GF-D8 (cell line): Measurements from ENCODE around the gene CEL.

Experiments
- DNase-seq: peaks from one replicate; lab custom pipeline; 2025; lab: John Stamatoyannopoulos, UW

Gene CEL

DNA sequence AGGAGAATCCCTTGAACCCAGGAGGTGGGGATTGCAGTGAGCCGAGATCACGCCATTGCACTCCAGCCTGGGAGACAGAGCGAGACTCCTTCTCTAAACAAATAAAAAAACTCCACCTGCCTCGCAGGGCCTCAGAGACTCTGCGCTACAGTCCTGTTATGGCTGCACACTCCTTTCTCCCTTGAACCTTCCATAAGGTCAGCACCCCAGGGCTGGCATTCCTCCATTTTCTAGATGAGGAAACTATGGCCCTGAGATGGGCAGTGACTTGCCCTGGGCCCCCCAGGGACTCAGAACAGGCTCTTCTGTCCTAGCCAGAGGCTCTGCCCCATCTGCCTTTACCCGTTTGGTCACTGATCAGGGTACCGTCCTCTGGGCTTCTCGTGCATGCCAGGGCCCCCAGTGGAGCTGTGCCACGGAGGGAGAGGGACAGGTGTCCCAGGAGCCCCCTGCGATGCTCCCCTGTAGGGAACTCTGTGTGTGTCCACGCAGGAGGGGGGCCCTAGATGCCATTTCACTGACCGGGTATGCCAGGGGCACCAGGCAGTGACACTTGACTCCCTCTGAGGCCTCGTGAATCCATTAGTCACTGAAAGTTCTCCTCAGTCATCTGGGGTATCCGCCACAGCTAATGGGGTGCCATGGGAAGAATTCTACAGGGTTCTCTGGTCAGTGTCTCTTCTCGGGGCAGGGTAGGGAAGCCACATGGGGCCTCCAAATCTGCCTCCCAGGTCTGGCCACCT is 43.1 kb downstream of the CEL start:
- DNase-seq, result no peak

DNA sequence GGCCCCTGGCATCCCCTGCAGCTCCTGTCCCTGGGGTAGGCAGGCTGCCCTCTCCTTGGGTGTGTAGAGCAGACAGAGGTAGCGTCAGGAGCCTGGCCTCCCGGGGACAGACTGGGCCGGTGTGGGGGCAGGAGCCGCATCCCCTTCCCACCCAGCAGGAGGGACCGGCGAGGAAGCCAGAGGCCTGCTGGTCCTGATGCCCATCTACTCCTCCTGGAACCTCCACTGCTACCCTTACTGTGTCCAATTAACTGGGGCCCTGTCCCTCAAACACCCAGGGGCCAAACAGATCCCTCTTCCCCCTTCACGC is 43.6 kb downstream of the CEL start:
- DNase-seq, result no peak

DNA sequence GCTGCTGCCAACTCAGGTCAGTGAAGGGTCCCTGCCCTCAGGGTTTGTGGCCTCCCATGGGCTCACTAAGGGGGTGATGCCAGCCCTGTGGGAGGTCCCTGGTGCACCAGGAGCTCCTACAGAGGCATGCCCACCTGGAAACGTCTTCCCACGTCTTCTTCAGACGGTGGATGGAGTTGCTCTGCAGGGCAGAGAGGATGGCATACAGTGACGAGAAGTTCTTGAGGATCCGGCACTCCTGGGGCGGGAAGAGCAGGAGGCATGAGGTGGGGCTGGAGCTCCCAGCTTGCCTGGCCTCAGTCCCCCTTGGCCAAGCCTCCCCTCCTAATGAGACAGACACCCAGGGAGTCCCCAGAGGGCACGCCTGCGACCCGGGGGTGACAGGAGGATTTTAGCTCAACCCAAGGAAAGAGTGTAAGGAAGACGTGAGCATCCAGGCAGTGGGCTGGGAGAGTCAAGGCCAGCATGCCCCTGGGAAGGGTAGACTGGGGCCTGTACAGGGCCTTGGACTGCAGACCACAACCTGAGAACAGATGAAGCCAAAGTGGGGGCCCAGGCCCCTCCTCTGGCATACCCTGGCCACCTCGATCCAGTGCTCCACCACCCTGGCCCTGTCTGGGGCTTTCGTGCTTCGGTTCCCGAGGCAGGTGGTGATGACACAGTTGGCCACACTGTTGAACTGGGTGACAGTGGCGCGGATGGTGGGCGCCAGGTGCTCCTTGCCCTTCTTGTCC is 44.9 kb downstream of the CEL start:
- no peak for DNase-seq

DNA sequence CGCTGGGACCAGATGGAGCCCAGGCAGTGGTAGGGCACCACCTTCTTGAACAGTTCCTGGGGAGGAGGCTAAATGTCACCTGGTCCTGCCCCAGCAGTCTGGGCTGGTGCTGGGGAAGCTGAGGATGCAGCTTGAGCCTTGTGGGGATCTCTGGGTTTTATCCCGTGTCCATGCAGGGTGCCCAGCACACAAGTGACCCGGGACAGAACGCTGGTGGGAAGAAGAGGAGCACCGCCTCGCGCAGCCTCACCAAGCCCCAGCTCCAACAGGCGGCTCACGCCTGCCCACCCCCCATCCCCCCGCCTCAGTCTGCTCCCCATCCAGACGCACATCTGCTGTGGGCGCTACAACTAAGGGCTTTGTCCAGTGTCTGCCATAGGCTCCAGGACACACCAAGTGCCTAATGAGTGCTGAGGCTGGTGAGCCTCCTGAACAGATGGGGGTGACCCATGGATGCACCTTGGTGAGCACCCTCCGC is 45.5 kb downstream of the CEL start:
- no peak for DNase-seq

DNA sequence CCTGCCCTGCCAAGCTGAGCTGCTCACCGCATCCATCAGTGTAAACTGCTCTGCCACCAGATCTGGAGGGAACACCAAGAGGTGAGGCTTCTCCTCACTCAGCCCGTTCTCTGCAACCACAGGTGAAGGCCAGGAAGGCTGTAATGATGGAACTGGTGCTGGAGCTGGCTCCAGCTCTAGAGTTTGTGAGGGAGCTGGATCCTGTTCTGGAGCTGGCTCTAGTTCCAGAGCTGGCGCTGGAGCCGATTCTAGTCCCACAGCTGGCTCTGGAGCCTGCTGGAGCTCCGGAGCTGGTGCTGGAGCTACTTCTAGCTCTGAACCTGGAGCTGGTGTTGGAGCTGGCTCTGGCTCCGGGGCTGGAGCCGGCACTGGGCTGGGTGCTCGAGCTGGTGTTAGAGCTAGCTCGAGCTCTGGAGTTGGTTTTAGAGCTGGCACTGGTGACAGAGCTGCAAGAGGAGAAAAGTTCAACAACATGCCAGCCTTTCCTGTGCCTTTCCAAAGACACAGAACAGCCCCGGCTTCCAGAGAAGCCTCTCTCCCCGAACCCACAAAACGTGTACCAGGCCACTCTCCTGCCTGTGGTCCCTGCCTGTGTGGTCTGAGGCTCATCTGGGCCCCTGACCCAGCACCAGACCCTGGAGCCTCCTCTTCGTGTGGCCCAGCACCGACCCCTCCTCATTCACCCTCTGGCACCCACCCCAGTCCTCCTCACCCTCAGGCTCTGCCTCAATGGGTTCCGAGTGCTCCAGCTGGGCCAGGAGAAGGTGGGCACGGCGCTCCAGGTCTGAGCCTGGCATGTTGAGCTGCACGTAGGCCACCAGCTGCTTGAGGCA is 46.4 kb downstream of the CEL start:
- DNase-seq, result no peak

DNA sequence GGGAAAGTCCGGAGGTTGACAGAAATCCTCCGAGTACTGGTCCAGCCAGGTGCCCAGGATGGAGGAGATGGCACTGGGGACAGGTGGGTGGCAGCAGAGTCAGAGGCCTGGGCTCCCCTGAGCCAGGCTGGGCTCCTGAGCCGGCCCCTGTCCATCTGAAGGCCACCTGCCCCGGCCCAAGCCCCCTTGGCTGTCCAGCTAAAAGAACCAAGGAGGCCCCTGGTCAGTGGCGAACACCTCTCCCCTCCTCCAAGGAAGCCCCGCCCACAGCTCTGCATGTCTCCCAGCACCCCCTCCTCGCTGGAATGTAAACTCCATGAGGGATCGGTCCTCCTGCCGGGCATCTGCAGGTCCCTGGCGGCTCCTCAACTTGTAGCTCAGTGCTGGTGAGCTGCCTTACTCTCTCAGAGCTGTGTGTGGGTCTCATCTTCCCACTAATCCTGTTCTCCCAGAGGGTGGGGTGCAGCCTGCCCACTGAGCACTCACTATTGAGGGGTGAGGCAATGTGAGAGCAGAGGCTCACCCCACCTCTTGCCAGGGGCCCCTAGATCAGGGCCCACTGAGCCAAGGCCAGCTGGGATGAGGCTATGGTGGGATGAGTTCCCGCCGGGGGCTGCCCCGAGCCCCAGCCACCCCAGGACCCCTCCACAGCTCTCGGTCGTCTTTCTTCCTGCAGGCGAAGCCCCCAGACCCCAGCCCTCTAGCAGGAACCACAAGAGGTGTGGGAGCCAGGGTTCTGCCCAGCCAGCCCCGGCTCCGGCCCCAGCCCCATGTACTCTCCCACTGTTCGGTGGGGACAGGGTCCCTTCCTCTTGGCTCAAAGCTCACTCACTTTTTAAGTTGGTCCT is 47.2 kb downstream of the CEL start:
- DNase-seq, result no peak

DNA sequence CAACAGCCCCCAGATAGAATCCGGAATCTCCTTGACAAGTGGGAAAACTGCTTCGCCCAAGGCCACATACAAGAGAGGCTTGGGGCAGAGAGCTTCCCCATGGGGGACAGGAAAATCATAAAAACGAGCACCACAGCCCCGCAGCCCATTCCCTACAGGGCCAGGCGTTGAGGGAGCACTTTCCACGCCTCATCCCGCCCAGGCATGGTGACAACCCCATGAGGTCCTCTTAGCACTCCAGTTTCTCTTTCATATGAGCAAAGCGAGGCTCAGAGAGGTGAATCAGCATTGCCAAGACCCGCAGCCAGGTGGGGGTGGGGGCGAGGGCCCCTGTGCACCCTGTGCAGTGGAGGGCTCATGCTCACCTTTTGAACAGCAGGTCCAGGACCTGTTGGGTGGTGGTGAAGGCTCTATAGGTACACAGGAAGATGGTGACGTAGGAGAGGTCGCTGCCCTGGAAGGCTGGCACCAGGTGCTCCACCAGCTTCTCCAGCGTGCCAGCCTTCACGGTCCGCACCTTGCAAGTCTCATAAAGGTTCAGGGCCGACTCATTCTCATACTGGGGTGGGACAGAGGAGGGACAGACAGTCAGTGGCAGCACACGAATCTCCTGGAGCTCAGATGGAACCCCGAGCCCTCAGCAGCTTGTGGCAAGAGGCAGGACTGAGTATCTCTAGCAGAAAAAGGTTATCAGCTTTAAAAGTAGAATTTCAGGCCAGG is 48.3 kb downstream of the CEL start:
- DNase-seq, result no peak

DNA sequence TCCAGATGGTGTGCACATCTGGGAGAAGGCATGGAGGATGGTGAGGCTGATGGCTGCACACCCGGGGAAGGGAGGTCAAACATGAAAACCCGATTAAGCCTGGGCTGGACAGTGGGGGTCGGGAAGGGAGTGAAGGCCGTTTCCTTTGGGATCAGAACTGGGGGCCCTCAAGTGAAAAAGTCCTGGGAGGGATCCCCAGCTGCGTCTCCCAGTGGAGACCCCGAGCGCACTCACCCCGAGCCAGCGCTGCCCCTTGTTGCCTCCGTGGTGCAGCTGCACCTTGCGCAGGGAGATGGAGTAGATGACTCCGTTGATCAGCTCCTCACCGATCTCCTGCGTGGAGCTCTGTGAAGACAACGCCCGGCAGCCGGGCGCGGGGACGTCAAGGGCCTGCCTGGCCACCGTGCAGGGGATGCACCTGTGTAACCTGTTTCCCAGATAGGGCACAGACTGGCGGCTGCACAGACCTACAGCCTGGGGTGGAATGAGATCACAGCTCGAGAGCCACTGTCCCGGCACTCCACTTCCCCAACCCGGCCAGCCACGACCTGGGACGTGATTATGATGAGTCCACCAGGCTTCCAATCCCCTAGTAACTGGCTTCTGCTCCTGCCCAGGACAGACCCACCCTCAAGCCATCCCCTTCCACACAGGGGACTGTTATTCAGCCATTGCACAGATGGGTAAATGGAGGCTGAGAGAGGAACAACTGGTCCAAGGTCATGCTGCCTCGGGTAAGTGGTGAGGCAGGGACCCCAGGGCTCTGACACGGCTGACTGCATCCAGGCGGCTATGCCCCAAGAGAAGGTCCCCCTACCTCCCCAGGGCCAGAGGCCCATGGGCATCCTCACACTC is 50.3 kb downstream of the CEL start:
- no peak for DNase-seq

DNA sequence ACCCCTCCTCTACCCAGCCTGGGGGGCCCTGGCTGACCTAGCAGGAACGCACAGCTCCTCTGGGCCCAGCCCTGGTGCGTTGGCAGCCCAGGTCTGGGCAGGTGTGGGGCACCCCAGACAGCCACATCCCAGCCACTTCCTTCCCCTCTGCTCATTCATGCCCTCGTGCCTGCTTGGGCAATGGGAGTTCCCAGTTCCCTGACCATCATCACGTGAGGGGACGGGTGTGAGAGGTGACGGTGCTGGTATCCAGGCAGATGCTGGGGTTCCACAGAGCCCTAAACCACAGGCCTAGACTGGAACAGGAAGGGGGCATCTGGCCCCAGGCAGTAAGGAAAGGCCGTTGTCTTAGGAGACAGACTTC is 50.9 kb downstream of the CEL start:
- peak; percentile 96 for DNase-seq

DNA sequence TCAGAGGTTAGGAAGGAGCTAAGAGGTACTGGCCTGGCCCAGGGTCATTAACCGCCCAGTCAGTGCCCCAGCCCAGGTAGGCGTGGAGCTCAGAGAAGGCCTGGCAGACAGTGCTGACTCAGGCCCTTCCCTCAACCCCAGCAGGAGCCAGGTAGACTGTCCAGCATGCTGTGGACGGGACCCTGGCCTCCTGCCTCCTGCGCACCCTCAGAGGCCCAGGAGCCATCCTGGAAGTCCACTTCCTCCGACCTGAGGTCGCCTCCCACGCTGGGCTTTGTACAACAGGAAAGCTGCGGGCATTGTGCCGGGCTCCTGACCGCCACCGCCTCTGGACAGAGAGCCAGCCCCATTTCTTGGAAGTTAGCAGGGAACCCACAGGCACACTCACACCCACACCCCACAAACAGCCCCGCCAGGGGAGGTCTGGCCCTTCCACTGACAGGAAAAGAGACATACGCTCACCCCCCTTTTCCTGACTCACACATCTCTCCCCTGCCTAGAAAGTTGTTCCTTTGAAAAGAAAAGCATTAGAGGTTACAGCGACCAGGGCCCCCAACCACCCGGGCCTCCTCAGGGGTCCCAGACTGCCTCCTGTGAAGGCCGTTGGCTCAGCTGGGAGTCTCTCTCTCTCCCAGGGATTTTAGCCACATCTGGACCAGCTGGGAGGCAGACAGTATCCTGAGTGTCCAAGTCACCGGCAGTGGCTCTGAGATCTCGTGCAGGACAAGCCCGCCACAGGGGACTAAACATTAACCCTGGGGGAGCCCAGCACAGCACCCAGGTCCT is 51.6 kb downstream of the CEL start:
- DNase-seq, result no peak

DNA sequence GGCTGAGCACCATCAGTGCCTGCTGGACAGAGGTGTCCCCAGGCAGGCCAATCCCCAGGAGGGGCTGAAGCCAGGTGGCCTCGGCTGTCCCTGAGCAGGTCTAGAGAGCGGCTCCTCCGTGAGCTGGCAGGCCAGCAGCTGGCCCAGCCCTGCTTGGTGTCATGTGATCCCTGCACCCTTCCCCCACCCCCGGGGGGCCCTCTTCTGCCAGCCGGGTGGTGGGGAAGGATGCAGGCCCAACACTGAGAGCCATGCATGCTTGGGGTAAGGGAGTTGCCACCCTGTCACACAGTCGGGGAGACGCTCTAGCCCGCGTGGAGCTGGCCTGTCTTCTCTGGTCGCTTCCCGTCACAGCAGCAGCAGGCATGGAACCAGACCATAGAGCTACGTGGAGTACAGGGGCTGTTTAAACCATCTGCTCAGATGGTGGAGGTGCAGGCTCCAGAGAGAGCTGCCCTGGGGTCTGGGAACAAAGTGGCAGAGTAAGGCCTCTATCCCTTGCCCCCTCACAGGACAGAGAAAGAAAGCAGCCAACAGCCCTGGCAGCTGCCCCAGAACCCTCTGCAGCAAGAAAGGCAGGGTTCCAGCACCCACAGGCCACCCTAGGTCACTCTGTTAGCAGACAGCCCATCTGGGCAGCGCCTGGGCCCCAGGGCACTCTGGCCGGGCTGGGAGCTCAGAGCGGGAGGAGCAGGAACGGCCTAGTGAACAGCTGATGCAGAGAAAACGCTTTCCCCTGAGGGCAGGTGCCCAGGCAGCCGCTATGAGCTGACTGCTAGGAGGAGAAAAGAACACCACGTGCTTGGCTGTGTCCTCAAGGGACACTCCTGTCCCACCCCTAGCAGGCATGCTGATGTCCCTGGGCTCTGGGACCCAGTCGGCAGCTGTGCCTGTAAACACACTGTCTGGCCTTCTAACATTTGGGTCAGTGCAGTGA is 52.4 kb downstream of the CEL start:
- peak; percentile 19 for DNase-seq

DNA sequence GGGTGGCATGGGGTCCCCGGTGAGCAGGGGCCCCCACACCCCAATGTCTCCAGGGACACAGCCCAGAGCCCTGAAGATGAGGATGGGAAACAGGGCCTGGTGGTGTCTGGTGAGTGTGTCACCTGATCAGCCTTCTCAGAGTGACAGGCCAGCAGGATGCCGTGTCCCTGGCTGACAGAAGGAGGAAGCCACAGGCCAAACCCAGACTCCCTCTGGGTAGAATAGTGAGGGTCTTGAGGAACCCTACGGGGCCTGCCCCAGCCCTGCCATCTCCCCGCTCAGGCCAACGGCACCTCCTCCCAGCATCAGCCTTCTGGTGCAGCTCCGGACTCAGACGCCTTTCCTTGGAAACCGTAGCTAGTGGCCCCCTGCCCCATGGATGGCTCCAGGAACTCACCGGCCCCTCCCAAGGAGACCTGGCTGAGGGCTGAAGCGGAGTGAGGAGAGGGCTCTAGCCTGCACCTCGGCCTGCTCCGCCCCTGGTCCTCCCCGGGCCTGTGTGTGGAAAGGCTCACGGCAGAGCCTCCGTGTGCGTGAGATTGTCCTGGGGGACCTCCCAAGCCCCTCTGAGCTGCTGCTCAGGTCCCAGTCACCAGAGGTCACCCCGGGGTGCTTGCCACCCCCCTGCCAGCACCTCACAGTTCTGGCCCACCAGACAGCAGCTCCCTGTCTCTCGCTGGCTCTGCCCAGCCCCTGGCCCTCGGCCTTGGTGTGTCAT is 53.3 kb downstream of the CEL start:
- no peak for DNase-seq

DNA sequence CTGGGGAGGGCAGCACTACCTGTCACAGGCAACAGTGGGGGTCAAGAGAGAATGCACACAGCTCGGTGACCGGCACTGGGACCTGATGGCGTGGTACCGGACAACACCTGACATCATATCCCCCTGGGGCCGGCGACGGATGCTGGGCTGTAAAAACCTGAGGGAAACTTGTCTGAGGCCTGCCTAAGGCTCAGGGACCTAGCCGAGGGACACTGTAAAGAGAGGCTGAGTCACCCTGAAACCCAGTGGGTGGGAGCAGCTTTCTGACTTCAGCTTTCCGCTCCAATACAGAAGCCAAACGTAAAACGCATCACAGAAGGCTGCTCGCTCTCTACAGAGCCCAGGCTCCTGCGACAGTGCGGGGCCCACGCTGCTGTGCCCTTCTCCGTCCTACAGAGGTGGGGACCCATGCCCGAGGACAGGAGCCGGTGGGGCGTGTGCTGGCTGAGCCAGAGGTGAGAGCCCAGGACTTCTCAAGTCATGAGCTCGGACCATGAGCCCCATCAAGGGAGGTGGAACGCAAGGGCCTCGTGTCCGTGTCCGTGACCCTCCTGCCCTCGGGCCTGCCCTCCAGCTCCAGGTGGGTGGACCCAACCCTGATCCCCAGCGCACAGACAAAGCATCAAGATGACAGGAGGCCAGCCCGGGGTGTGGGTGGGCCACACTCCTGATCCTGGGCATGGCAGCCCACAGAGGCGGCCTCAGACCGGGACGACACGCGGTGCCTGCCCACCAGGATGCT is 54.0 kb downstream of the CEL start:
- no peak for DNase-seq

DNA sequence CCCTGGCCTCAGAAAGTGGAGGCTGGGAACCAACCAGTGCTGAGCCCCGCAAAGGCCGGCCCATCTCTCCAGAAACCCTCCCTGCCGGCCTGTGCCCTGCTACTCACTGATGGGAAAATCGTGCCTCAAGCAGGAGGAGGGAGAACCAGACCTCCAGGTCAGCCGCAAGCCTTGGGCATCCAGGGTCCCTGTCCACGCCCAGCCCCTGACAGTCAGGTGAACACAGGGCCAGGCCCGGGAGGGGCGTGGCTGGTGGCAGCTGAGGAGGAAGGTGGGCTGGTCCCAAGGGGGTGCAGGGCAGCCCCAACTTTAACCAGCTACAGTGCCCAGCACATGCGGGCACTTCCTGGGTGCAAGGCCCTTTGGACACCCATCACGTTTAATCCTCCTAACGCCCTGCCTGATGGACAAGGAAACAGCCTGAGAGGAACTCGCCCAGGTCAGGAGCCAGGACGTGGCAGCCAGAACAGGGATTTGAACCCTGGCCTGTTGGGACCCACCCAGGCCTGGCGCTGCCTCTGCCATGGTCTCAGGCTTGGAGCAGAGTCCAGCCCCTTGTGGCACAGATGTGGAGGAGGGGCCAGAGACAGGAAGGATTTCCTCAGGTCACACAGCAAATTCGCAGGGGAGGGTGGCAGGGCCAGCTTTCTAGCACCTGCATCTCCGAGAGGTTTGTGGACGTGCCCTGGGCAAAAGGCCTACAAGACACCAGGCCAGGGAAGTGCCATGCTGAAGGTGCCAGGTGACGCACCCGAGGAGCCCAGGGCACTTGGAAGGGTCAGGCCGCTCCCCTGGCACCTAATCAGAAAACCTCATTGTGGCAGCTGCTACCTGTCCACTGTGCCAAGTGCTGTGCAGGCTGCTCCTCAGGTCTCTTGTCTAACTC is 54.8 kb downstream of the CEL start:
- DNase-seq, result no peak

DNA sequence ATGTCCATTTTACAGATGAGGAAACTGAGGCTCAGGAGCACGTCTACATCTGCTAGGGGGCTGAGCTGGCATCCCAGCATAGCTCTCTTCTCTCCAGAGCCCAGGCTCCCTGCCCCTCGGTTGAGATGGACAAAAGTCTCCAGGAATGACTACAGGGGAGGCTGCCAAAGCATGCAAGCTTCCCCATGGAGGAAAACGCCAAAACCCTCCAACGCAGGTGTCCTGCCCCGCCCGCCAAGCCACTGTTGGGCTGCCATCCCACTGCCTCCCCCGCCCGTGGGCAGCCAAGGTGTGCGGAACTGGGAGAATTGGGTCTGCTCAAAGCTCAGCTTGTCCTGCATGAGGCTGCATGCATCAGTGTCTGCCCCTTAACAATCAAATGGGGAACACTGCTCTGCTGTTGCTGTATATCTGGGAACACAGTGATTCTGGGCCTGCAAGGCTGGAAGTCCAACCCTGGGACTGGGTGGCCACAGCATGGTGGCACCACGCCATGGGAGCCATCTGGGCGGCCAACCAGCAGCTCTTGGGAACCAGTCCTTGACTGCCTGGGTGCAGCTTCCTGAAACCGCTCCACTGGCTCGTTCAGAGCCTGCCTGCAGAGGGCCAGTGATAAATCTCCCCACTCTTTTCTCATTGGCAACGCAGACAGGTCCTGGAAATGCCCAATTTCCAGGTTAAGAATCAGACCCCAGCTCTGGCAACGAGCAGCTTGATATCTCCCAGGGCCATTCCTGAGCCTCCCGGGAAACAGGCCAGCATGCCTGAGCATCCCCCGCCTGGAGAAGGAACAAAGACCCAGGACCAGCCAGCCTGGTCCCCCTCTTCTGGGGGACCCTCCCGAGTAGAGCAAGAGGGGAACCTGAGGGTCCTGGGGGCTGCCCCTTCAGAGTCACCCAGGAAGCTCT is 55.7 kb downstream of the CEL start:
- DNase-seq, result peak; percentile 1
